ENCODE measurements around the gene GFER.
"Not testable (repeated sequence)": the region's sequence is repeated elsewhere in the genome, so short reads cannot be mapped to it uniquely, and the experiment has no call there.

GFER gene

GRCh38 chr16:1983544-1984346 is at the start of gene GFER:
Gene GFER (plus strand): TSS chr16:1984193. CDS start chr16:1984219, 26 bp downstream.
- peak; percentile 86 for TF ChIP-seq POLR2A (IDR thresholded peaks at IDR 0.05; ENCODE audit: low read depth, low read length)
- DNase-seq (ENCODE audit: insufficient read length, low spot score) (peak; percentile 99), FAIRE-seq (no peak)

GRCh38 chr16:1936945-1937479 is 47.0 kb upstream of the GFER start:
- FAIRE-seq = no peak
- no peak for TF ChIP-seq POLR2A (IDR thresholded peaks at IDR 0.05; ENCODE audit: low read depth, low read length)

GRCh38 chr16:1938316-1938715 is 45.7 kb upstream of the GFER start:
- FAIRE-seq = no peak
- DNase-seq (ENCODE audit: insufficient read length, low spot score) = no peak
- no peak for TF ChIP-seq POLR2A (IDR thresholded peaks at IDR 0.05; ENCODE audit: low read depth, low read length)

More at GRCh38 chr16:1936945-1937479, 47.0 kb upstream of the GFER start:
- no peak for DNase-seq (ENCODE audit: insufficient read length, low spot score)

- no peak for TF ChIP-seq POLR2A (IDR thresholded peaks at IDR 0.05; ENCODE audit: low read depth, low read length)
- DNase-seq (ENCODE audit: insufficient read length, low spot score) = no peak
- FAIRE-seq = no peak
Measured at GRCh38 chr16:1938910-1939309, 45.1 kb upstream of the GFER start.

GRCh38 chr16:1939833-1940232 is 44.2 kb upstream of the GFER start:
- not testable (repeated sequence) for FAIRE-seq; DNase-seq (ENCODE audit: insufficient read length, low spot score)

GRCh38 chr16:1940273-1941161 is 43.5 kb upstream of the GFER start:
- TF ChIP-seq POLR2A (IDR thresholded peaks at IDR 0.05; ENCODE audit: low read depth, low read length) = no peak
- no peak for FAIRE-seq
- DNase-seq (ENCODE audit: insufficient read length, low spot score) = no peak

- FAIRE-seq (no peak), DNase-seq (ENCODE audit: insufficient read length, low spot score) (no peak)
- TF ChIP-seq POLR2A (IDR thresholded peaks at IDR 0.05; ENCODE audit: low read depth, low read length) = no peak
Measured at GRCh38 chr16:1941162-1942046, 42.6 kb upstream of the GFER start.

GRCh38 chr16:1942047-1942809 is 41.8 kb upstream of the GFER start:
- FAIRE-seq = no peak
- TF ChIP-seq POLR2A (IDR thresholded peaks at IDR 0.05; ENCODE audit: low read depth, low read length) = no peak
- no peak for DNase-seq (ENCODE audit: insufficient read length, low spot score)

GRCh38 chr16:1942810-1943726 is 40.9 kb upstream of the GFER start, which contains the start of gene MSRB1:
Gene MSRB1 (minus strand): TSS chr16:1943199. CDS start chr16:1943156, 43 bp downstream.
- TF ChIP-seq POLR2A (IDR thresholded peaks at IDR 0.05; ENCODE audit: low read depth, low read length) = peak; percentile 91
- DNase-seq (ENCODE audit: insufficient read length, low spot score) (peak; percentile 98), FAIRE-seq (peak; percentile 67)

GRCh38 chr16:1944612-1945199 is 39.3 kb upstream of the GFER start:
- DNase-seq (ENCODE audit: insufficient read length, low spot score) (no peak), FAIRE-seq (no peak)
- no peak for TF ChIP-seq POLR2A (IDR thresholded peaks at IDR 0.05; ENCODE audit: low read depth, low read length)
